COLO829 (cell line): ENCODE measurements around the gene TMC1.

ENCODE experiments used
- DNase-seq: peaks from one replicate; pipeline ENCODE4 v3.0.0; 2012; ENCODE audit warnings: low spot score

The TMC1 gene

DNA sequence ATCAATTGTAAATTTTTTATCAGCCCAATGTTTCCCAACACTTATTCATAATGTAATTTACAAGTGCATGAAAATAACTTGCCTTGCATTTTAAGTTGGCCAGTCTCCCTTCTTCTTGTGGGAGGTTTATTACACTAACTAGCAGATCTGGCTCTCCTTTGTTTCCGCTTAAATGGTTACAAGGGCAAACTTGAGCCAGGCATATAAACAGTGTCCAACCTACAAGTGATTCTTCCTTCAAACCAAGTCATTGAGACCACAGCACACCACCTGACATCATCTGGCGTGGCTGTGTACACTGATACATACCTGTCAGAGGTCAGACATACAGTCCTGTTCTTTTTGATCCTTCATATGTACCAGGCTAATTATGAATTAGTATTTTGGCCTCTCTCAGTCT lies 351.3 kb downstream of the TMC1 start:
- DNase-seq = no peak

GRCh38 chr9:72873456-72873855 lies 352.0 kb downstream of the TMC1 start:
- no peak for DNase-seq

DNA sequence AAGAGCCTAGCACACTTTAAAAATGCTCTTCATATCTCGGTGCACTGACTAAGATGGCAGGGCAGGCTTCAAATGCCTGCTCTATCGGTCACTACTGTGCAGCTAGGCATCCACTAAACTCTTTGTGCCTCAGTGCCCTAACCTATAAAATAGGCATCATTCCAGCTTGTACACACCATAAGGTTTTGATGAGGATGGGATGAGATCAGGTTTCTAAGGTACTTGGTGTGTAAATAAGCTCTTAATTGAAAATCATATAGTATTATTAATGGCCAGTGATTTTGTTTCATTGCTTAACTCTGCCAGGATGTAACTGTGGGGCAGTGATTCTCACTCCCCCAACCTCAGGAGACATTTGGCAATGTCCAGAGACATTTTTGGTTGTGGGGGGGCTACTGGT lies 352.9 kb downstream of the TMC1 start:
- DNase-seq = no peak

GRCh38 chr9:72875221-72875620 lies 353.8 kb downstream of the TMC1 start:
- DNase-seq = peak; percentile 56

DNA sequence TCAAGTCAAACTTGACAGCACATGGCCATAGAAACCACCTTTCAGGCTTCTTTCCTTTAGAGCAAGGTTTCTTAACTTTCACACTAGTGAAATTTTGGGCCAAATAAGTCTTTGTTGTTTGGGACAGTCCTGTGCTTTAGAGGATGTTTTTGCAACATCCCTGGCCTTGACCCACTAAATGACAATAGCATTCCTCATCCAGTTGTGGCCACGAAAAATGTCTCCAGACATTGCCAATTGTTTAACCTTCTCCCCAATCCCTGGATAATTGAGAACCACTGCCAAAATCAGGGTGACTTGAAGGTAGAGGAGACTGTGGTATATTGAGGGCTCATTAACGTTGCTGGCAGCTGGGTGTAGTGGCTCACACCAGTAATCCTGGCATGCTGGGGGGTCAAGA lies 359.4 kb downstream of the TMC1 start:
- DNase-seq = no peak

- no peak for DNase-seq
These were observed 360.8 kb downstream of the TMC1 start for GRCh38 chr9:72882117-72882775.

GRCh38 chr9:72883875-72884274 lies 362.5 kb downstream of the TMC1 start:
- no peak for DNase-seq

DNA sequence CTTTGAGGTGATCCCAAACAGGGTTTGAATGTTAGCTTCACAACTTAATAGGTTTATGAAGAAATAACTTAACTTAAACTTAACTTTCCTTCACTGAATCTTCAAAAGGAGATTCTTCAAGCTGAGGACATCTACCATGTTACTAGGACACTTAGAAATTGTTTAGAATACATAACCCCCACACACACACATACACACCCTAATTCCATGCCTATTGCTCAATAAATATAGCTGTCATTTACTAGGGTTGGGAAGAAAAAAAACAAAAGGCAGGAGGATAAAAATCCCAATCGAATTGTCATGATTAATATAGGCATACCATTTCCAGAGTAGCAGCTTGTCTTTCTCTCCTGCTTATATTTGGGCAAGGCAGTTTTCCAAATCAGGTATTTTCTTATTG lies 363.1 kb downstream of the TMC1 start:
- no peak for DNase-seq
